Measurements from ENCODE around the gene SLC4A4. TPM values are rescaled to one million over a fixed set of nuclear protein-coding genes. Genes with fewer than 3 reads are reported as not detected.

Gene SLC4A4
- polyA plus RNA-seq, 1 of the 3 experiments (the other 2 are of a cell fraction), result not detected

DNA sequence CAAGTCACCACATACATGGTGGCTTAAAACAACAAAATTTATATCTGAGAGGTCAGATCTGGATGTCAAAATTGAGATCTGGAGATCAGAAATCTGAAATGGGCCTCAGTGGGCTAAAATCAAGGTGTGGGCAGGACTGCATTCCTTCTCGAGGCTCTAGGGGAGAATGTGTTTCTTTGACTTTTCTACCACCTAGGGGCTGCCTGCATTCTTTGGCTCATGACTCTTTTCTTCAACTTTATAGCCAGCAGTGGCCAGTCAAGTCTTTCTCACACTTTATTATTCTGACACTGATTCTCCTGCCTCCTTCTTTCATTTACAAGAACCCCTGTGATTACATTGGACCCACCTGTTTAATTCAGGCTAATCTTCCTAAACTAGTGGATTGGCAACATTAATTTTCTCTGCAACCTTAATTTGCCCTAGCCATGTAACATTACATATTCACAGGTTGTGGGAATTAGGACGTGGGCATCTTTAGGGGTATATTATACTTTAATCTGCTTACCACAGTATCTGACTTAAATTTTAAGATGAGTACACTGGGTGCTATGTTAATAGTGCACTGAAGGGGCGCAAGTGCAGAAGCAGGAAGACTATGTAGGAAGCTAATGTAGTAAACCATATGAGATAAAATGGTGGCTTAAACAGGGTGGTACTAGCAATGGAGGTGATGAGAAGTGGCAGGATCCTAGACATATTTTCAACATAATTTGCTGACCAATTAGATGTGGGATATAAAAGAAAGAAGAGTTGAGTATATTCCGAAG is 188.0 kb downstream of the SLC4A4 start:
- H3K9me3 ChIP-seq, result no peaks in the 10 kb centered on the region
- H3K4me2 ChIP-seq, result no peak overlapping the region
- no peaks in the 10 kb centered on the region for H4K20me1 ChIP-seq (ENCODE audit: insufficient read depth)
- H3K9me2 ChIP-seq, result no peaks in the 10 kb centered on the region
- POLR2A ChIA-PET, result no interaction called here
- no peaks in the 10 kb centered on the region for H3F3A ChIP-seq (replicated peaks; ENCODE audit: insufficient read depth)
- TF ChIP-seq ELF1 (IDR thresholded peaks at IDR 0.05) (no peak), CTCF (IDR thresholded peaks at IDR 0.05) (peak; percentile 40; the same call in 1 of the 2 replicates)
- H3K27ac ChIP-seq (ENCODE audit: low read depth in 2 of 2, low read length in 1 of 2), result no peak overlapping the region
- CTCF ChIA-PET, result interaction anchor here (0.6 kb wide), 1 partner anchor 34 kb away, joined by 3 read pairs; no protein-coding TSS in a partner anchor
- no peaks in the 10 kb centered on the region for H3K79me2 ChIP-seq (ENCODE audit: insufficient read depth)
- DNase-seq, result no peak
- WGBS (ENCODE audit: low lambda C conversion rate), result 5% methylated on average over 4 of the region's 4 CpGs
- H3K9ac ChIP-seq, result no peak overlapping the region
- H2AFZ ChIP-seq (ENCODE audit: low read depth), result no peak overlapping the region
- no peak overlapping the region for H3K4me3 ChIP-seq (ENCODE audit: low read depth in 2 of 2, low read length in 1 of 2)
- no peaks in the 10 kb centered on the region for H3K4me1 ChIP-seq (ENCODE audit: control insufficient read depth in 1 of 2, insufficient read depth in 2 of 2, low read depth in 1 of 2, low read length in 1 of 2)
- H3K36me3 ChIP-seq (replicated peaks in 1 of 2; ENCODE audit: control insufficient read depth in 1 of 2, insufficient read depth in 2 of 2, low read length in 1 of 2), result no peaks in the 10 kb centered on the region
- H3K27me3 ChIP-seq (ENCODE audit: insufficient read depth), result no peaks in the 10 kb centered on the region

GRCh38 chr4:71532407-71532806 is 193.6 kb downstream of the SLC4A4 start:
- TF ChIP-seq RCOR1 (IDR thresholded peaks at IDR 0.05; ENCODE audit: low read length) (no peak), TEAD4 (IDR thresholded peaks at IDR 0.05; ENCODE audit: borderline replicate concordance, insufficient read depth) (no peak), REST (IDR thresholded peaks at IDR 0.05; ENCODE audit: low read depth, low read length) (no peak), TAF1 (IDR thresholded peaks at IDR 0.05; ENCODE audit: borderline replicate concordance, low read depth, low read length) (no peak), SIN3A (IDR thresholded peaks at IDR 0.05; ENCODE audit: borderline replicate concordance, low read depth, low read length) (no peak), YY1 (IDR thresholded peaks at IDR 0.05; ENCODE audit: low read depth) (no peak), GATA2 (CRISPR knock-in tag; IDR thresholded peaks at IDR 0.05) (no peak), MEF2A (IDR thresholded peaks at IDR 0.05; ENCODE audit: borderline replicate concordance, low read depth) (no peak)
- ChIA-PET POLR2A (no interaction called here), CTCF (no interaction called here)
- no peaks in the 10 kb centered on the region for H3K27me3 ChIP-seq (ENCODE audit: insufficient read depth)
- no peaks in the 10 kb centered on the region for H3F3A ChIP-seq (replicated peaks; ENCODE audit: insufficient read depth)
- H3K9me2 ChIP-seq, result no peaks in the 10 kb centered on the region
- H3K27ac ChIP-seq (ENCODE audit: low read depth in 2 of 2, low read length in 1 of 2), result no peak overlapping the region
- WGBS (ENCODE audit: low lambda C conversion rate), result 7% methylated on average over 1 of the region's 1 CpG
- DNase-seq, result no peak
- no peaks in the 10 kb centered on the region for H3K4me1 ChIP-seq (ENCODE audit: control insufficient read depth in 1 of 2, insufficient read depth in 2 of 2, low read depth in 1 of 2, low read length in 1 of 2)
- H3K79me2 ChIP-seq (ENCODE audit: insufficient read depth), result no peaks in the 10 kb centered on the region
- H3K4me2 ChIP-seq, result no peak overlapping the region
- no peaks in the 10 kb centered on the region for H3K36me3 ChIP-seq (replicated peaks in 1 of 2; ENCODE audit: control insufficient read depth in 1 of 2, insufficient read depth in 2 of 2, low read length in 1 of 2)
- H3K9ac ChIP-seq, result no peak overlapping the region
- no peak overlapping the region for H3K4me3 ChIP-seq (ENCODE audit: low read depth in 2 of 2, low read length in 1 of 2)
- H3K9me3 ChIP-seq, result no peaks in the 10 kb centered on the region
- no peak overlapping the region for H2AFZ ChIP-seq (ENCODE audit: low read depth)
- H4K20me1 ChIP-seq (ENCODE audit: insufficient read depth), result no peaks in the 10 kb centered on the region
